Fibroblast of lung (primary cell): ENCODE data around the gene CAPN9.

Experiments used
- EZH2 ChIP-seq: IDR thresholded peaks from 2 replicates; pipeline ENCODE4 v1.5.1; 2012; ENCODE audit warnings: low read length, control low read depth, mild to moderate bottlenecking; ENCODE audit errors: missing control alignments
- TF ChIP-seq, protein P1 (sequence below), 2 donors: IDR thresholded peaks in 1 of 2; conservative IDR thresholded peaks in 1 of 2; 1 replicate in 1 of 2; 2 replicates in 1 of 2; pipeline ENCODE4 v1.5.1; 2011 to 2012; ENCODE audit warnings: low read length in 2 of 2, control low read depth in 1 of 2, inconsistent platforms in 1 of 2, low read depth in 1 of 2, mild to moderate bottlenecking in 1 of 2

- TF ChIP-seq EZH2, result no peak
- TF ChIP-seq, protein P1, sequence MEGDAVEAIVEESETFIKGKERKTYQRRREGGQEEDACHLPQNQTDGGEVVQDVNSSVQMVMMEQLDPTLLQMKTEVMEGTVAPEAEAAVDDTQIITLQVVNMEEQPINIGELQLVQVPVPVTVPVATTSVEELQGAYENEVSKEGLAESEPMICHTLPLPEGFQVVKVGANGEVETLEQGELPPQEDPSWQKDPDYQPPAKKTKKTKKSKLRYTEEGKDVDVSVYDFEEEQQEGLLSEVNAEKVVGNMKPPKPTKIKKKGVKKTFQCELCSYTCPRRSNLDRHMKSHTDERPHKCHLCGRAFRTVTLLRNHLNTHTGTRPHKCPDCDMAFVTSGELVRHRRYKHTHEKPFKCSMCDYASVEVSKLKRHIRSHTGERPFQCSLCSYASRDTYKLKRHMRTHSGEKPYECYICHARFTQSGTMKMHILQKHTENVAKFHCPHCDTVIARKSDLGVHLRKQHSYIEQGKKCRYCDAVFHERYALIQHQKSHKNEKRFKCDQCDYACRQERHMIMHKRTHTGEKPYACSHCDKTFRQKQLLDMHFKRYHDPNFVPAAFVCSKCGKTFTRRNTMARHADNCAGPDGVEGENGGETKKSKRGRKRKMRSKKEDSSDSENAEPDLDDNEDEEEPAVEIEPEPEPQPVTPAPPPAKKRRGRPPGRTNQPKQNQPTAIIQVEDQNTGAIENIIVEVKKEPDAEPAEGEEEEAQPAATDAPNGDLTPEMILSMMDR (conservative IDR thresholded peaks at IDR 0.05 in 1 of 2, IDR thresholded peaks at IDR 0.05 in 1 of 2; ENCODE audit: low read depth in 1 of 2, low read length in 2 of 2), result no peak
Observed at GRCh38 chr1:230749635-230750034, 2.4 kb downstream of the CAPN9 start.
